HG03565 (cell line): Measurements from ENCODE around the gene GTF2H4.

Experiments used
- ATAC-seq: cut with Tn5 transposase; IDR thresholded peaks from one replicate; pipeline ENCODE4 v1.9.1; 2021; ENCODE audit warnings: mild to moderate bottlenecking, moderate library complexity; ENCODE audit not compliant: unreplicated experiment

GTF2H4 gene

DNA sequence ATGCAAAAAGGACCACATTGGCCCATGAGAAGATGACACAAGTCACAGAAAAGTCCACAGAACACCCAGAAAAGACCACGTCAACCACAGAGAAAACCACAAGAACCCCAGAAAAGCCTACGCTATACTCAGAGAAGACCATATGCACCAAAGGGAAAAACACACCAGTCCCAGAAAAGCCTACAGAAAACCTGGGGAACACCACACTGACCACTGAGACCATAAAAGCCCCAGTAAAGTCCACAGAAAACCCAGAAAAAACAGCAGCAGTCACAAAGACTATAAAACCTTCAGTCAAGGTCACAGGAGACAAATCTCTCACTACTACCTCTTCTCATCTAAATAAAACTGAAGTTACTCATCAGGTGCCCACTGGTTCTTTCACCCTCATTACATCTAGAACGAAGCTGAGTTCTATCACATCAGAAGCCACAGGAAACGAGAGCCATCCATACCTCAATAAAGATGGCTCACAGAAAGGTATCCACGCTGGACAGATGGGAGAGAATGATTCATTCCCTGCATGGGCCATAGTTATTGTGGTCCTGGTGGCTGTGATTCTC lies 44.0 kb downstream of the GTF2H4 start:
- ATAC-seq: no peak

DNA sequence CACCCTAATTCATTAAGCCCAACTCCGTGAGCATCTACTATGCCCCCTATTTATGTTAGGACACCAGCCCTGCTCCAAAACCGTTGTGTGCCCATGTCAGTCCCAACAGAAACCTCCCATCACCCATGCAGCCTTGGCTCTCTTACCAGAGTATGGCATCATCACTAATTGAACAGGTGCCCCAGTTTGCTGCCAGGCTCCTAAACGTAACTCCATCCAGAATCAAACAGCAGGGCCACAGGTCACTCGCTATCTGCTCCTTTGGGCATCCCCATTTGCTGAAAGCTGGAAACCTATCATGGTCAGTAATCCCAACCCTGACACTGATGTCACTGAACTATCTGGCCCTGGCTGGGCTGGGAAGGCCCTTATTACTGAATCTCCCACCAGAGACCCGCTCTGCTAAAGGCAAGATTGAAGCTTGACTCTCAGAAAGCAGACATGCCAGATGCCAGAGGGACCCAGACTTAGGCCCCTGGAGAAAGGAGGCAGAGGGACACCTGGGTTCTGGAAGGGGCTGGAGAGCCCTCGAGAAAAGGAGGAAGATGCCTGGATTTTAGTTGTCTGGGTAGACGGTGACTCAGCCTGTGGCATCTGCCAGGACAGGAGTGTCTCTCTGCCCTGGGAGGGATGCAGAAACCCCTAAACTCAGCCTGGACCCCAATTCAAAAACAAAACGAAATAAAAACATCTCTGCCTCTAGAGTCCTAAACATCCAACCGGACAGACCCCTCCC lies 46.8 kb downstream of the GTF2H4 start:
- ATAC-seq: no peak

DNA sequence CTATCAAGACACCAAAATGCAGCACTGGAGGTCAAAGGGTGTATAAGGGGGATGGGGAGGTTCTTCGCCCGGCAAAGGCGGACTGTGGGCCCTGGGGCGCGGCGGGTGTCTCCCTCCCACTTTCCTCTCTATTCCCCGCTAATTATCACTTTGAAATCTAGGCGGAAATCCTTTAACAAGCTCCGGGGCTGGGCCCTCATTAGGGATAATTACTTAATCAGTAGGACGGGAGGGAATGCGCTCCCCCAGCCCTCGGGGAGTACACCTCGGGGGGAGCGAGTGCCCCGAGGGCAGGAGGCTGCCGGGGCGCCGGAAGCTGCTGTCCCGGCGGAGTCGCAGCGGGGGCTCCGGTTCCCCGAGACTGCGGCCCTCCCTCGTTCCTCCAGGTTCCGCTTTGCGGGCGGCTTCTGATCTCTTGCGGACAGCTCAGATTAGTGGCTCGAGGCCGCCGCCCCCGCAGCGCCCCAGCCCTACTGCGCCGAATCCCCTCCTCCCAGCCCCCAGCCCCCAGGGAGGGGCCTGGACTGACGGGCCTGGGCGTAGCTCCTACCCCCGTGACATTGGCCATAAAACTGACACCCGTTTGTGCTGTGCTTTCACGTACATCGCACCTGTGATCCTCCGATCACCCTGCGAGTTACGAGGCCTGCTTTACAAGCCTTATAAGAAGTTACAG lies 47.5 kb downstream of the GTF2H4 start:
- ATAC-seq: peak; percentile 45

DNA sequence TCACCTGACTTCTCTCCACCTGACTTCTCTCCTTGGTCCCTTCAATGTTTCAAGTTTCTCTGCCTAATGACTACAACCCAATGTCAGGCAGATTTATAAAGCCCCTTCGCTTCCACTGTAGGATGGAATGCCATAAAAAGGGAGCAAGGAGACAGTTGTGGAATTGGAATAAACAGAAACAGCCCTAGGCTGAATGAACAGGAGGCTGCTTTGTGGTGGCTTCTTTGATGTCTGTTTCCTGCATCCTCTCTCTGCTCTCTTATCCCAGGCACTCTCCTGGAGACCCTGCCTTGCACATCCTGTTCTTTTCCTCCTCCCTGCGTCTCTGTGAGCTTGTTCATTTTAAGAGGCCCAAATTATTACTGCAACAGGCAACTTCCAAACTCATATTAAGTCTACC lies 49.7 kb downstream of the GTF2H4 start:
- no peak for ATAC-seq

DNA sequence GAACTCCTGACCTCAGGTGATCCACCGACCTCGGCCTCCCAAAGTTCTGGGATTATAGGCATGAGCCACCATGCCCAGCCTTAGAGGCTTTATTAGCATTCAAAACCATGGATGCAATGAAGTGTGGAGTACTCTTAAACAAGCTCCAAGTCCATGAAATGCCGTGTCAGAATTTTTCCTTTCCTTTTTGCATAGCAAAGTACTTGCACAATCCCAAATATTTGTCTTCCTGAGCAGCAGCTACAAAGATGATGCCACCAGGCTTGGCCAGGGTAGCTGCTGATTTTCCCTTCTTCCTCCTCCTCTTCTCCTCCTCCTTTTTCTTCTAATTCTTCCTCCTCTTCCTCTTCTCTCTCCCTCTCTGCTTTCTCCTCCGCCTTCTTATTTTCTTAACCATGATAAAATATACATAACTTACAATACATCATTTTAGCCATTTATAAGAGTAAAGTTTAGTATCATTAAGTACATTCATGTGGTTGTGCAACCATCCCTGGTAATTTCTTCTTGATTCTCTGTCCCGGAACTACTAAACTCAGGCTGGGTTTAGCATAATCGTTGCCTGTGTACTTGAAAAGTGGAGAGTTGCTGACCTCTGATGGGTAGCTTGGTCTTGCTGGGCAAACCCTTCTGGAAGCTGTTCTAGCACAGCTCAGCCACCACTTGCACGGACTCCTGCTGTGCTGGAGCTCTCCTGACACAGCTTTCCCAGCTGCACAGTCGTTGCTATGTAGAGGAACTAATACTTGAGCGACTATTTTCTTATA lies 53.1 kb downstream of the GTF2H4 start:
- no peak for ATAC-seq

DNA sequence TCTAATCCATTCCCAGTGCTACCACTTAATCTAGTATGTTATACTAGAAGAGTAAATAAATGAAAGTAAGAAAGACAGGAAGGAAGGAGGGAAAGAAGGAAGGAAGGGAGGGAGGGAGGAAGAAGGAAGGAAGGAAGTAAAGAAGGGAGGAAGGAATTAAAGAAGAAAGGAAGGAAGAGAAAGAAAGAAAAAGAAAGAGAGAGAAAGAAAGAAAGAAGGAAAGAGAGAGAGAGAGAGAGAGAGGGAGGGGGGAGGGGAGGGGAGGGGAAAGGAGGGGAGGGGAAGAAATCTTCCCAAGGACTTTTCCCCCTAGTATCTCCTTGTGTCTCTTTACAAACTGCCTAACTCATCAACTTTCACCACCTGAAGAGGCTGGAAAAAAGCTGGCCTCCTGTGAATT lies 54.7 kb downstream of the GTF2H4 start:
- no peak for ATAC-seq

DNA sequence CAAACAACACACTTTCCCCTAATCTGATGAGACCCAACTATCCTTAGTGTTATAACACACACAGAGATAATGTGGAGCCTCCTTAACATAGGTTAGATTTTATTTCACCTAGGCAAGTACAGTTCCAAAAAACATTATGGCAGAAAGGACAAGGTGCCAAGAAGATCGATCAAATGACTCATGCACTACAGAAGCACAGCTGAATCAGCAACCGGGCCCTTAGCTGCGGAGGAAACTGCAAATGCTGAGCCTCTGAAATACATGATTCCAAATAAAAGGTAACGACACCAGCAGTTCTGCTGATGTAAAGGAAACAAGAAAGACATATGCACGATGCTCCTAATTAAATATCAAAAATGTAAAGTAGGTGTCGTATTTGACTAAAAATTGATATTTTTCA lies 55.6 kb downstream of the GTF2H4 start:
- ATAC-seq: no peak
